ENCODE results near the gene PPP2R5A. TPM values are rescaled to one million over a fixed set of nuclear protein-coding genes. Genes with fewer than 3 reads are reported as not detected.

The PPP2R5A gene
- total RNA-seq: 22.8 TPM

GRCh38 chr1:212284744-212285684, at the start of gene PPP2R5A:
Gene PPP2R5A, plus strand, starts transcription at chr1:212285410. Its CDS starts 701 bp downstream, at chr1:212286111.
- DNase-seq (ENCODE audit: low spot score in 2 of 2): peak; percentile 95 to 96
- peak; percentile 85 for FAIRE-seq

DNA sequence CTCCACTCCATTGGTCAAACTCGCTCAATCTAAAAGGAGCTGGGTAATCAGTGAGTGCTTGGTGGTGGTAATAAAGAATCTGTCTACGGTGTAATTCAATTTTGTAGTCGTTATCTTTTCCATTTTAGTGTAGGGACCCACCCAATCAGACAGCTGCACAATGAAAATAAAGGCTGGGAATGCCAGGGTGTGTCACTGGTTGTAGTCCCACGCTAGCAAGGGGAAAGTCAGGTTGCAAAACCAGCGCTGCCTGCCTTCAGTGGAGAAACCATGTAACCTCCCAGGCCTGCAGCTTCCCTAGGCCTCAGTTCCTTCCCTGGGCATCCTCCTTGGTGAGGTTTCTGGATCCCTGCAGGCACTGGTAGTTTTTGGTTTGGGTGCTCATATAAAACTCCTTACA, 49.4 kb upstream of the PPP2R5A start:
- FAIRE-seq (no peak), DNase-seq (ENCODE audit: low spot score in 2 of 2) (no peak)

DNA sequence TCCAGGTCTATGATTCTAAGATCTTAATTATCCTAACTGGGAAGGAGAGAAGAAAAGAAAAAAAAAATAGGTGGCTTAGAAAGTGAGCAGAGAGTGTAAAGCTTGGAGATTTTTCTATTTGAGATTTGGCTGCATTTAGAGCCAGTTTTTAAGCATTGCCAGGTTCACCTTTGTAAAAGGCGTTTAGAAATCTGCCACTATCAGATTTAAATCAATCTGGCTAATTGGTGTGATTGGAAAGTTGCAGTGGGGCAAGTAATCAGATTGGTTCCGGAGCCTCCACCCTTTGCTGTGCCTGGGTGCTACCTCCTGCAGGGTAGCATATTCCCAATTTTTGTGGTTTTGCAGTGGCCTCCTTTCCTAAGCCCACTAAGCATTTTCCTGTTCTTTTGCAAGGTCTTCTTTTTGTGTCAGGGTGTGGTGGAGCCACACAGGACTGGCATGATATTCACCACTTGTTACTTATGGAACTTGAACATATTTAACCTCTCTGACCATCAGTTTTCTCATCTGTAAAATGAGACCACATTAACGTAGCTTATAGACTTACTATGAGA, 48.5 kb upstream of the PPP2R5A start:
- DNase-seq (ENCODE audit: low spot score in 2 of 2): no peak
- no peak for FAIRE-seq

DNA sequence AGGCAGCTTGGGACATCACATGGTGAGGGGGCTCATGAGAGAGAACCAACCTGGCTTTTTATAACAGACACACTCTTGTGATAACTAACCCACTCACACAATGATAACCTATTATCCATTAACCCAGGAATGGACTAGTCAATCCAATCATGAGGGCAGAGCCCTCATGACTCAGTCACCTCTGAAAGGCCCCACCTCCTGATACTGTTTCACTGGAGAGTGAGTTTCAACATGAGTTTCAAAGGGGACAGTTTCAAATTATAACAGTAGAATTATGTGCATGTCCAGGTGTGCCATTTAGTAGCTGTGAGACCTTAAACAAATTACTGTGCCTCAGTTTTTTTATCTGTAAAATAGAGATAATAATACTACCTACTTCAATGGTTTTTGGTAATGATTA, 47.6 kb upstream of the PPP2R5A start:
- DNase-seq (ENCODE audit: low spot score in 2 of 2) (no peak), FAIRE-seq (no peak)

DNA sequence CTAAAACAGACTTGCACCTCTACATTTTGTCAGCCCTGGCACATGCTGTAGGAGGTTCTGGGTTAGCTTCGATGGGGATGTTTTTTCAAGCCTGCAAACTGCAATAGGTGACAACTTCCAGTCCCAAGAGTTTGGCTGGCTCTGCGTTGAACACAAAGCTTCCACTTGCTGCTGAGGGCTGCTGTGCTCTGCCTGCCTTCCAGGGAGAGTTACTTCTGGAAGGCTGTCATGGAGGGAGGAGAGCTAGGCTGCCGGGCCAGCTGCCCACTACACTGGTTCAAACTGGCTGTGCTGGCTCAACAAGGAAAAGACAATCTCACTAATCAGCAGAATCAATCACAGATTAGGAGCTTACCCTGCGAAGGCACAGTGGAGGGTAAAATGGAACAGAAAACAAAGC, 46.7 kb upstream of the PPP2R5A start:
- no peak for DNase-seq (ENCODE audit: low spot score in 2 of 2)
- no peak for FAIRE-seq

GRCh38 chr1:212241501-212241900, 43.7 kb upstream of the PPP2R5A start:
- DNase-seq (ENCODE audit: low spot score in 2 of 2) (no peak), FAIRE-seq (no peak)

- no peak for DNase-seq (ENCODE audit: low spot score in 2 of 2)
- no peak for FAIRE-seq
Measured at GRCh38 chr1:212241957-212242287, 43.3 kb upstream of the PPP2R5A start.

- FAIRE-seq (no peak), DNase-seq (ENCODE audit: low spot score in 2 of 2) (peak in 1 of 2 donors; percentile 24)
Measured at GRCh38 chr1:212242288-212242984, 42.8 kb upstream of the PPP2R5A start.

- FAIRE-seq (no peak), DNase-seq (ENCODE audit: low spot score in 2 of 2) (no peak)
Measured at GRCh38 chr1:212242985-212243308, 42.3 kb upstream of the PPP2R5A start.

- DNase-seq (ENCODE audit: low spot score in 2 of 2) (no peak), FAIRE-seq (no peak)
Measured at GRCh38 chr1:212244441-212244840, 40.8 kb upstream of the PPP2R5A start.

GRCh38 chr1:212247179-212247721, 38.0 kb upstream of the PPP2R5A start:
- DNase-seq (ENCODE audit: low spot score in 2 of 2) (no peak), FAIRE-seq (no peak)

GRCh38 chr1:212247988-212248387, 37.2 kb upstream of the PPP2R5A start:
- no peak for FAIRE-seq
- DNase-seq (ENCODE audit: low spot score in 2 of 2): no peak

DNA sequence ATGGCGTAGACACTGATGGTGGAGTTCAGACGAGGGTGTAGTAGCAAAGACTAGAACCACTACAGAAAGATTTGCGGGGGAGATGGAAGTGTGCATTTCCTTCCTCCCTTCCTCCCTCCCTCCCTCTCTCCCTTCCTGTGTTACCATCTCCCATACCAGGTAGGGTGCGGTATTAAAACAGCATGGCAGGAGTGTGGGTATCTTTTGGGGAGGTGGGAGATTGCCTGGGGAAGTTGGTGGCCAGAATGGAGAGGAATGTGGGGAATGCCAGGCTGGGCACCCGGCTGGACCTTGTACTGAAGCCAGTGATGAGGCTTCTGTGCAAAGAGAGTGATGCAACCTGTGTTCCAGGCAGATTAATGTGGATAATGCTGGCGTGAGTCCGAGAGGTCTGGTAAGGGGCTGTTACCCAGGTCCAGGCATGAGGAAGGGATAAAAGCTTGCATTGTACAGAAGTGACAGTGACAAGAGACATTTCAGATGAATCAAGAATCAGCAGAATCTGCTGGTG, 30.3 kb upstream of the PPP2R5A start:
- DNase-seq (ENCODE audit: low spot score in 2 of 2): no peak
- FAIRE-seq: no peak

- FAIRE-seq (no peak), DNase-seq (ENCODE audit: low spot score in 2 of 2) (no peak)
Measured at GRCh38 chr1:212255705-212256307, 29.4 kb upstream of the PPP2R5A start.

- no peak for FAIRE-seq
- no peak for DNase-seq (ENCODE audit: low spot score in 2 of 2)
Measured at GRCh38 chr1:212256369-212256768, 28.8 kb upstream of the PPP2R5A start.

DNA sequence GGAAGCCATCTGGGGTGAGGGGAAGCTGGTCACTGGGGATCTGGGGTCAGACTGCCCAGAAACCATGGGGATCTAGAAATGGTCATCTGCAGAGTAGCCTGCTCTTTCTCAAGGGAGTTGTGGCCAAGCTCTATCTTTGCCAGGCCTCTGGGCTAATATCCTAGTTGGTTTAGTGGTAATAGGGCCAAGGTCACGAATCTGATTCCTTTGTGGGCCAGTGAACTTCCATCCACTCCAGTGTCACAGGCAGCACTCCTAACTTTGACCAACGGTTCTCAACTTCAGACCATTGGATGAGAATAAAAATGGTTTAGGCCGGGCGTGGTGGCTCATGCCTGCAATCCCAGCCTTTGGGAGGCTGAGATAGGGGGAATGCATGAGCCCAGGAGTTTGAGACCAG, 28.1 kb upstream of the PPP2R5A start:
- no peak for FAIRE-seq
- no peak for DNase-seq (ENCODE audit: low spot score in 2 of 2)

- FAIRE-seq (no peak), DNase-seq (ENCODE audit: low spot score in 2 of 2) (no peak)
Measured at GRCh38 chr1:212259693-212260480, 25.3 kb upstream of the PPP2R5A start.

GRCh38 chr1:212260557-212261355, 24.5 kb upstream of the PPP2R5A start:
- FAIRE-seq: no peak
- no peak for DNase-seq (ENCODE audit: low spot score in 2 of 2)

GRCh38 chr1:212261361-212261929, 23.8 kb upstream of the PPP2R5A start:
- no peak for DNase-seq (ENCODE audit: low spot score in 2 of 2)
- no peak for FAIRE-seq

Measured in frontal cortex (tissue), 4 donors.